AG08395 (cell line): ENCODE results near the gene ATP5PD.
"Not testable (repeated sequence)": the region's sequence is repeated elsewhere in the genome, so short reads cannot be mapped to it uniquely, and the experiment has no call there.

Experiments used
- DNase-seq: peaks from one replicate; pipeline ENCODE4 v3.0.0; 2012; ENCODE audit warnings: mixed read lengths, low spot score

Gene ATP5PD

GRCh38 chr17:75077496-75078283, 30.9 kb upstream of the ATP5PD start:
- peak; percentile 46 for DNase-seq

GRCh38 chr17:75077072-75077495, 30.3 kb upstream of the ATP5PD start:
- no peak for DNase-seq

- DNase-seq = no peak
These were observed 29.0 kb upstream of the ATP5PD start for GRCh38 chr17:75075597-75076336.

GRCh38 chr17:75074532-75074931, 27.8 kb upstream of the ATP5PD start:
- DNase-seq = no peak

- peak; percentile 50 for DNase-seq
These were observed 26.9 kb upstream of the ATP5PD start for GRCh38 chr17:75073618-75074047.

- not testable (repeated sequence) for DNase-seq
These were observed 26.1 kb upstream of the ATP5PD start for GRCh38 chr17:75072909-75073308.

GRCh38 chr17:75071478-75072271, 24.9 kb upstream of the ATP5PD start:
- DNase-seq = not testable (repeated sequence)

- peak; percentile 56 for DNase-seq
These were observed 23.0 kb upstream of the ATP5PD start for GRCh38 chr17:75069783-75070182.

- no peak for DNase-seq
These were observed 22.0 kb upstream of the ATP5PD start for GRCh38 chr17:75068750-75069149.

- no peak for DNase-seq
These were observed 21.1 kb upstream of the ATP5PD start for GRCh38 chr17:75067856-75068255.

GRCh38 chr17:75065562-75066151, 18.9 kb upstream of the ATP5PD start:
- DNase-seq = peak; percentile 64

- DNase-seq = no peak
These were observed 18.2 kb upstream of the ATP5PD start for GRCh38 chr17:75064867-75065561.

GRCh38 chr17:75064460-75064859, 17.7 kb upstream of the ATP5PD start:
- DNase-seq = no peak

GRCh38 chr17:75064040-75064439, 17.3 kb upstream of the ATP5PD start:
- no peak for DNase-seq

GRCh38 chr17:75063626-75064025, 16.9 kb upstream of the ATP5PD start:
- no peak for DNase-seq

GRCh38 chr17:75063201-75063600, 16.4 kb upstream of the ATP5PD start:
- no peak for DNase-seq

- no peak for DNase-seq
These were observed 14.8 kb upstream of the ATP5PD start for GRCh38 chr17:75061618-75062017.

- no peak for DNase-seq
These were observed 14.3 kb upstream of the ATP5PD start for GRCh38 chr17:75061055-75061438.

- no peak for DNase-seq
These were observed 13.8 kb upstream of the ATP5PD start for GRCh38 chr17:75060434-75061054.

- DNase-seq = peak; percentile 80
These were observed 12.9 kb upstream of the ATP5PD start for GRCh38 chr17:75059369-75060345.
